Neural cell (in vitro differentiated cells): ENCODE data around the gene JMJD1C. TPM values are rescaled to one million over a fixed set of nuclear protein-coding genes. Genes with fewer than 3 reads are reported as not detected.

Experiments used
- H2AFZ ChIP-seq: fragments of 200-600, 300-800 bp; sonication (generic), shearing (Covaris generic); 2 replicates; pipeline ENCODE4 v1.6.0; 2014; ENCODE audit warnings: low read depth, mild to moderate bottlenecking, antibody characterized with exemption, low read length, moderate library complexity
- H3F3A ChIP-seq: fragments of 200-600 bp; shearing (Covaris generic); 2 replicates; pipeline ENCODE4 v1.6.1; 2016; ENCODE audit warnings: mild to moderate bottlenecking, moderate library complexity, mixed read lengths, antibody characterized with exemption, low read length; ENCODE audit not compliant: insufficient read depth, poor library complexity, severe bottlenecking
- H3K27ac ChIP-seq: fragments of 200-600, 300-800 bp; sonication (generic), shearing (Covaris generic); 2 replicates; pipeline ENCODE4 v1.5.1; 2014; ENCODE audit warnings: mild to moderate bottlenecking, low read length, moderate library complexity
- H3K27me3 ChIP-seq: fragments of 300-800, 200-600 bp; sonication (generic), shearing (Covaris generic); 2 replicates; pipeline ENCODE4 v1.6.0; 2014; ENCODE audit warnings: mild to moderate bottlenecking, low read depth, low read length, moderate library complexity; ENCODE audit not compliant: insufficient read depth
- H3K36me3 ChIP-seq: fragments of 300-800, 200-600 bp; sonication (generic), shearing (Covaris generic); 2 replicates; pipeline ENCODE4 v1.5.1; 2014; ENCODE audit warnings: mild to moderate bottlenecking, antibody characterized with exemption, low read length, moderate library complexity; ENCODE audit not compliant: insufficient read depth
- H3K4me2 ChIP-seq: fragments of 300-800, 200-600 bp; sonication (generic), shearing (Covaris generic); 2 replicates; pipeline ENCODE4 v1.6.0; 2014; ENCODE audit warnings: mild to moderate bottlenecking, low read length
- H3K4me3 ChIP-seq: fragments of 300-800, 200-600 bp; sonication (generic), shearing (Covaris generic); 2 replicates; pipeline ENCODE4 v1.5.1; 2014; ENCODE audit warnings: mild to moderate bottlenecking, low read length, moderate library complexity
- H3K79me2 ChIP-seq: fragments of 200-600 bp; shearing (Covaris generic); replicated peaks from 2 replicates; pipeline ENCODE4 v1.6.0; 2014; ENCODE audit warnings: mild to moderate bottlenecking, low read length, moderate library complexity; ENCODE audit not compliant: insufficient read depth
- H3K9ac ChIP-seq: fragments of 300-800, 200-600 bp; sonication (generic), shearing (Covaris generic); 2 replicates; pipeline ENCODE4 v1.6.1; 2016; ENCODE audit warnings: mild to moderate bottlenecking, low read length, mixed read lengths
- H3K9me2 ChIP-seq: fragments of 200-600 bp; shearing (Covaris generic); 2 replicates; pipeline ENCODE4 v1.6.1; 2016; ENCODE audit warnings: mild to moderate bottlenecking, low read length, mixed read lengths; ENCODE audit not compliant: insufficient read depth
- H3K9me3 ChIP-seq: fragments of 200-600, 300-800 bp; sonication (generic), shearing (Covaris generic); 2 replicates; pipeline ENCODE4 v1.6.1; 2016; ENCODE audit warnings: mild to moderate bottlenecking, mixed run types, low read length, moderate library complexity, mixed read lengths
- H4K20me1 ChIP-seq: fragments of 200-600 bp; shearing (Covaris generic); 2 replicates; pipeline ENCODE4 v1.6.1; 2016; ENCODE audit warnings: mild to moderate bottlenecking, mixed run types; ENCODE audit not compliant: insufficient read depth
- CTCF ChIP-seq: fragments of 450-650 bp; IDR thresholded peaks from 2 replicates; pipeline ENCODE4 v1.5.1; 2014; ENCODE audit warnings: antibody characterized with exemption, mild to moderate bottlenecking, moderate library complexity; ENCODE audit not compliant: poor library complexity, severe bottlenecking
- EP300 ChIP-seq: fragments of 450-650 bp; conservative IDR thresholded peaks from 2 replicates; pipeline ENCODE4 v1.6.1; 2014; ENCODE audit warnings: antibody characterized with exemption, mild to moderate bottlenecking, moderate library complexity; ENCODE audit not compliant: poor library complexity, severe bottlenecking
- EZH2 ChIP-seq: fragments of 200-600, 300-800 bp; shearing (Covaris generic), sonication (generic); IDR thresholded peaks from 2 replicates; pipeline ENCODE4 v1.6.1; 2014; ENCODE audit warnings: antibody characterized with exemption, low read length, borderline replicate concordance, mild to moderate bottlenecking; ENCODE audit not compliant: insufficient read depth, poor library complexity, severe bottlenecking
- MXI1 ChIP-seq: fragments of 450-650 bp; conservative IDR thresholded peaks from 2 replicates; pipeline ENCODE4 v1.6.1; 2014; ENCODE audit warnings: antibody characterized with exemption, mild to moderate bottlenecking; ENCODE audit not compliant: poor library complexity, severe bottlenecking
- POLR2AphosphoS5 ChIP-seq: IDR thresholded peaks from 2 replicates; pipeline ENCODE4 v1.6.1; 2012
- RAD21 ChIP-seq: fragments of 450-650 bp; conservative IDR thresholded peaks from 2 replicates; pipeline ENCODE4 v1.6.1; 2014; ENCODE audit warnings: antibody characterized with exemption, mild to moderate bottlenecking, moderate library complexity
- REST ChIP-seq: IDR thresholded peaks from 2 replicates; pipeline ENCODE4 v1.6.1; 2012; ENCODE audit warnings: borderline replicate concordance
- SMC3 ChIP-seq: fragments of 450-650 bp; conservative IDR thresholded peaks from 2 replicates; pipeline ENCODE4 v1.6.1; 2014; ENCODE audit warnings: antibody characterized with exemption, mild to moderate bottlenecking, moderate library complexity; ENCODE audit not compliant: poor library complexity
- TAF1 ChIP-seq: IDR thresholded peaks from 2 replicates; pipeline ENCODE4 v1.6.1; 2012; ENCODE audit warnings: low read depth
- polyA plus RNA-seq: library from polyadenylated mRNA; depleted of rRNA; stranded (reverse); fragments of >200 nt; gene quantifications from 2 replicates; pipeline ENCODE4 v1.2.3, GENCODE V29; 2014

Gene JMJD1C
- polyA plus RNA-seq, 1 donor from 2014 or later: 108 TPM

- Histone ChIP-seq H3K27me3 (no peaks in the 10 kb centered on the region), H3K4me2 (peak overlapping the region; percentile 85), H3F3A (peaks cover 6% of the 10 kb centered on the region), H3K27ac (peak overlapping the region; percentile 92), H3K36me3 (no peaks in the 10 kb centered on the region), H3K9me2 (no peaks in the 10 kb centered on the region), H3K4me3 (peak overlapping the region; percentile 73), H3K9ac (peak overlapping the region; percentile 80), H2AFZ (no peak overlapping the region), H3K79me2 (peaks cover 50% of the 10 kb centered on the region), H3K9me3 (no peaks in the 10 kb centered on the region), H4K20me1 (peaks cover 6% of the 10 kb centered on the region)
- no peak for TF ChIP-seq RAD21
- TF ChIP-seq CTCF: no peak
- no peak for TF ChIP-seq REST
- TF ChIP-seq TAF1: no peak
- TF ChIP-seq MXI1: no peak
- no peak for TF ChIP-seq EP300
- no peak for TF ChIP-seq EZH2
- TF ChIP-seq SMC3: no peak
- TF ChIP-seq POLR2AphosphoS5: no peak
Observed at GRCh38 chr10:63267414-63268148, 198.2 kb downstream of the JMJD1C start.

- H3K27ac ChIP-seq: peak overlapping the region; percentile 17
- H2AFZ ChIP-seq: no peak overlapping the region
- peaks cover 6% of the 10 kb centered on the region for H4K20me1 ChIP-seq
- no peaks in the 10 kb centered on the region for H3K9me3 ChIP-seq
- H3F3A ChIP-seq: peaks cover 6% of the 10 kb centered on the region
- H3K4me3 ChIP-seq: peak overlapping the region; percentile 73
- TF ChIP-seq REST (no peak), SMC3 (no peak), TAF1 (no peak)
- H3K9ac ChIP-seq: no peak overlapping the region
- H3K4me2 ChIP-seq: peak overlapping the region; percentile 85
- no peaks in the 10 kb centered on the region for H3K9me2 ChIP-seq
- H3K79me2 ChIP-seq: peaks cover 59% of the 10 kb centered on the region
- no peaks in the 10 kb centered on the region for H3K27me3 ChIP-seq
- H3K36me3 ChIP-seq: no peaks in the 10 kb centered on the region
Observed at GRCh38 chr10:63266391-63267316, 199.1 kb downstream of the JMJD1C start.
